Activated CD4-positive, CD25-positive, alpha-beta regulatory T cell treated with anti-CD3 and anti-CD28 coated beads, Interleukin-2, amount 50 U/mL, for 16 hours (primary cell): ENCODE data around the gene CCDC85C.
A peak's percentile ranks its signal among the peaks of the same experiment; 100 is the strongest.

Source experiments
- DNase-seq: peaks from one replicate; pipeline ENCODE4 v3.0.0-alpha.2; 2020; ENCODE audit warnings: low read depth, low spot score

The CCDC85C gene

GRCh38 chr14:99605299-99605961, 1.4 kb upstream of the CCDC85C start:
- DNase-seq: peak; percentile 59

- no peak for DNase-seq
Observed at GRCh38 chr14:99604766-99605298, 825 bp upstream of the CCDC85C start.

GRCh38 chr14:99604278-99604765, 315 bp upstream of the CCDC85C start:
- peak; percentile 88 for DNase-seq

- DNase-seq: no peak
Observed at GRCh38 chr14:99602788-99603415, 1.1 kb downstream of the CCDC85C start.

GRCh38 chr14:99602054-99602787, 1.8 kb downstream of the CCDC85C start:
- DNase-seq: no peak

GRCh38 chr14:99601361-99601831, 2.6 kb downstream of the CCDC85C start:
- no peak for DNase-seq

- no peak for DNase-seq
Observed at GRCh38 chr14:99600232-99600888, 3.6 kb downstream of the CCDC85C start.

GRCh38 chr14:99599393-99599792, 4.6 kb downstream of the CCDC85C start:
- DNase-seq: no peak

GRCh38 chr14:99598774-99599173, 5.2 kb downstream of the CCDC85C start:
- DNase-seq: no peak

- DNase-seq: no peak
Observed at GRCh38 chr14:99597911-99598600, 6.0 kb downstream of the CCDC85C start.

GRCh38 chr14:99596772-99597171, 7.2 kb downstream of the CCDC85C start:
- DNase-seq: no peak

GRCh38 chr14:99596071-99596627, 7.9 kb downstream of the CCDC85C start:
- DNase-seq: no peak

GRCh38 chr14:99595524-99595923, 8.5 kb downstream of the CCDC85C start:
- no peak for DNase-seq

GRCh38 chr14:99595034-99595433, 9.0 kb downstream of the CCDC85C start:
- DNase-seq: peak; percentile 8

- DNase-seq: no peak
Observed at GRCh38 chr14:99593971-99594841, 9.8 kb downstream of the CCDC85C start.

- DNase-seq: no peak
Observed at GRCh38 chr14:99592933-99593753, 10.9 kb downstream of the CCDC85C start.

- no peak for DNase-seq
Observed at GRCh38 chr14:99592394-99592793, 11.6 kb downstream of the CCDC85C start.

GRCh38 chr14:99590746-99591555, 13.1 kb downstream of the CCDC85C start:
- DNase-seq: no peak
